Pericardium fibroblast (primary cell): Measurements from ENCODE around the gene BZW2. TPM values are rescaled to one million over a fixed set of nuclear protein-coding genes. Genes with fewer than 3 reads are reported as not detected.

Source experiments
- total RNA-seq: library from RNA; depleted of rRNA; stranded (reverse); fragments of >200 nt; gene quantifications from 2 replicates; pipeline ENCODE4 v1.2.3, GENCODE V29; 2015

BZW2 gene
- total RNA-seq: 70.1 and 91.6 TPM in 2 replicates

DNA sequence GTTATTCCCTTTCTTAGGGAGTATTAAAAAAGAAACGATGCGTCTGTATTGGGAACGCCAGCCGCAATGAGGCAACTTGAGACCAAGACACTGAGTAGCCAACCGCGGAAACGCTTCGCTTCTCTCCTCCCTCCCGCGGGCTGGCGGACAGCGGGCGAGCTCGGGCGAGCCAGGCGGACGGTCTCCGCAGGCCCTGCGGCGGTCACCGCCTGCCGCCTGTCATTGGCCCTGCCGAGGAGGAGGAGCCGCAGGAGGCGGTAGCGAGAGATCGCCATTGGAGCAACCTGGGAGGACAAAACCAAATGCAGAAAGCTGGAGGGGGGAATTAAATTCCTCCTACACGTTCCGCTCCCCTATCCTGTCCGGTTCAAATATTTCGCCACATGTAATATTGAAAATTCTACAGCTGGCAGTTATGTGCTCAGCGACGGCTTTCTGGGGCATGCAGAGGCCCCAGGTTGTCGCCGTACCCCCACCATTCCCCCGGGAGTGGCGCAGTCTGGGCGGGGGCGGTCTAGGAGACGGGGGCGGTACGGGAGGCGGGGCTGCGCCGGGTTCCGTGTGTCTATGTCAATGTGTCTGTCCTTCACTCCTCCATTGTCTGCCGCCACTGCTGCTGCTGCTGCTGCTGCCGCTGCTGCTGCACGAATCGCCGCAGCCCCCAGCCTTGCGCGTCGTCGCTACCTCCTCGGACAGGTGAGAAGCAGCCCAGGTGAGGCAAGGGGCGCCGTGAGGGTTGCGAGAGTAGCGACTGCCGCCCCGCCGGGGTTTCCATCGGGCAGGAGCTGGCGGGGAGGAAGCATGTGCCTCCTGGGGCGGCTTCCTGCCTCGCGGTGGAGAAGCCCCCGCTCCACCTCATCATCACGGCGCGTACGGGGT lies at the start of gene BZW2, which contains the start of gene ANKMY2:
Gene BZW2, plus strand, starts transcription at position 589 of the 879 bp plus-strand sequence. CDS start 19,263 bp downstream, outside the sequence.
Gene ANKMY2, minus strand, starts transcription at position 162 of the 879 bp plus-strand sequence. CDS start 181 bp downstream, outside the sequence.

DNA sequence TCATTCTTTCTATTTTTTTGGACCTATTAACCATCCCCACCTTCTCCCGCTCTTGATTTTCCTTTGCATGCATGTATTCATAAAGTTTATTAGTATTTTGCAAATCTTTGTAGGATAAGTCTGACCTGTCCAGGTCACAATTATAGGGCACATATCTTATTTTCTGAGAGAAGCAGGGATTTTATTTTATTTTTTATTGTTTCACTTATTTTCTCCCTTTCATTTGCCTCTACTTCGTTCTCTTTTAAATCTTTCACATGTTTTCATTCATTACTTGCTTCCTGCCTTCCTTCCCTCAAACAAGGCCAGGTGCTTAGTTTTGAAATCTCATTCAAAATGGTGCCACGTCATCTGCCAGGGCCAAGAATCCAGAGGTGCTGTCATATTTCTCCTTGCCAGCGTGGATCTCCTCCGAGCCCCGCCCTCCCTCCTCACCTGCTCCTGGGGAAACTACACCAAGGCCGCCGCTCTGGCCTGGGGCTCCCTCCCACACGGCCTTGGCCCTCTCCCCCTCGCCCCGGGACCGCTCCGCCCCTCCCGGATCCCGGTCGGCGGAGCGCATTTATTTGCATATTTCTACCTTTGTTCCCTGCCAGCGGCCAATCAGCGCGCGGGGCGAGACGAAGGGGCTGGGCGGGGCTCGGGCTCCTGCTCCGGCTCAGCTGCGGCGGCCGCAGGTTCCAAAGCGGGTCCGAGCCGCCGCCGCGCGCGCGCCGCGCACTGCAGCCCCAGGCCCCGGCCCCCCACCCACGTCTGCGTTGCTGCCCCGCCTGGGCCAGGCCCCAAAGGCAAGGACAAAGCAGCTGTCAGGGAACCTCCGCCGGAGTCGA lies 107.3 kb downstream of the BZW2 start, which contains the start of gene TSPAN13:
Gene TSPAN13, plus strand, starts transcription at position 654 of the 830 bp plus-strand sequence. CDS start 213 bp downstream, outside the sequence.

Other genes starting within 250 kb of the BZW2 start
- 0.93 and 0.94 TPM in 2 replicates for gene CRPPA, start 224.6 kb upstream of the BZW2 start, total RNA-seq
- gene SOSTDC1, start 180.4 kb upstream of the BZW2 start, total RNA-seq: not detected in 2 replicates
- gene LRRC72, start 119.4 kb upstream of the BZW2 start, total RNA-seq: not detected in 2 replicates
- gene ANKMY2, start 427 bp upstream of the BZW2 start, total RNA-seq: 7.2 and 12.5 TPM in 2 replicates
- 1.0 and 5.6 TPM in 2 replicates for gene TSPAN13, start 107.6 kb downstream of the BZW2 start, total RNA-seq
- gene AGR2, start 158.8 kb downstream of the BZW2 start, total RNA-seq: not detected in 2 replicates
- gene AGR3, start 235.8 kb downstream of the BZW2 start, total RNA-seq: not detected in 2 replicates